HEK293 (cell line): ENCODE data around the gene UQCC2.

Experiments
- KLF7 ChIP-seq: fragments of 450-650 bp; formaldehyde crosslinking; IDR thresholded peaks from 2 replicates; pipeline ENCODE4 v1.5.1; 2016; ENCODE audit warnings: missing biosample characterization, missing genetic modification characterization, borderline replicate concordance
- PBX3 ChIP-seq: sonication (generic); formaldehyde crosslinking; IDR thresholded peaks from 2 replicates; pipeline ENCODE4 v1.8.1; 2022; ENCODE audit warnings: mild to moderate bottlenecking, moderate library complexity, missing genetic modification reagents
- PRDM2 ChIP-seq: fragments of 450-650 bp; formaldehyde crosslinking; IDR thresholded peaks from 2 replicates; pipeline ENCODE4 v1.5.1; 2016; ENCODE audit warnings: missing biosample characterization, missing genetic modification characterization, borderline replicate concordance
- ZBTB44 ChIP-seq: fragments of 450-650 bp; IDR thresholded peaks from 2 replicates; pipeline ENCODE4 v1.5.1; 2018; ENCODE audit warnings: missing biosample characterization, mild to moderate bottlenecking, missing genetic modification characterization
- ZFP41 ChIP-seq: fragments of 450-650 bp; formaldehyde crosslinking; IDR thresholded peaks from 2 replicates; pipeline ENCODE4 v1.5.1; 2016; ENCODE audit warnings: missing biosample characterization, missing genetic modification characterization, borderline replicate concordance
- ZNF202 ChIP-seq: fragments of 450-650 bp; formaldehyde crosslinking; IDR thresholded peaks from 2 replicates; pipeline ENCODE4 v1.5.1; 2016; ENCODE audit warnings: missing biosample characterization, missing genetic modification characterization, borderline replicate concordance
- ZNF214 ChIP-seq: fragments of 450-650 bp; formaldehyde crosslinking; IDR thresholded peaks from 2 replicates; pipeline ENCODE4 v1.5.1; 2017; ENCODE audit warnings: missing biosample characterization, mild to moderate bottlenecking, missing genetic modification characterization, borderline replicate concordance
- ZNF274 ChIP-seq, 2 experiments: fragments of 200-500 bp in 1 of 2; fragments of 450-650 bp in 1 of 2; sonication (Bioruptor generic) in 1 of 2; formaldehyde crosslinking in 1 of 2; IDR thresholded peaks; 2 replicates each; pipeline versions ENCODE4 v1.5.1 to v1.6.1; 2014 to 2016; ENCODE audit warnings: borderline replicate concordance in 1 of 2, inconsistent platforms in 1 of 2, low read length in 1 of 2, missing biosample characterization in 1 of 2, missing genetic modification characterization in 1 of 2
- ZNF280C ChIP-seq: fragments of 450-650 bp; formaldehyde crosslinking; IDR thresholded peaks from 2 replicates; pipeline ENCODE4 v1.5.1; 2016; ENCODE audit warnings: missing biosample characterization, missing genetic modification characterization
- ZNF280D ChIP-seq: fragments of 450-650 bp; formaldehyde crosslinking; IDR thresholded peaks from 2 replicates; pipeline ENCODE4 v1.5.1; 2016; ENCODE audit warnings: missing biosample characterization, missing genetic modification characterization
- ZNF488 ChIP-seq: fragments of 450-650 bp; formaldehyde crosslinking; IDR thresholded peaks from 2 replicates; pipeline ENCODE4 v1.5.1; 2016; ENCODE audit warnings: missing biosample characterization, missing genetic modification characterization
- ZNF514 ChIP-seq: fragments of 450-650 bp; formaldehyde crosslinking; IDR thresholded peaks from 2 replicates; pipeline ENCODE4 v1.5.1; 2016; ENCODE audit warnings: missing biosample characterization, missing genetic modification characterization
- ZNF518A ChIP-seq: fragments of 450-650 bp; formaldehyde crosslinking; conservative IDR thresholded peaks from 2 replicates; pipeline ENCODE4 v1.5.1; 2016; ENCODE audit warnings: low read depth, missing biosample characterization, missing genetic modification characterization
- ZNF555 ChIP-seq: fragments of 450-650 bp; formaldehyde crosslinking; conservative IDR thresholded peaks from 2 replicates; pipeline ENCODE4 v1.5.1; 2017; ENCODE audit warnings: missing biosample characterization, mild to moderate bottlenecking, missing genetic modification characterization, inconsistent platforms
- ZNF560 ChIP-seq: fragments of 450-650 bp; formaldehyde crosslinking; IDR thresholded peaks from 2 replicates; pipeline ENCODE4 v1.5.1; 2017; ENCODE audit warnings: missing biosample characterization, missing genetic modification characterization, borderline replicate concordance

The UQCC2 gene

GRCh38 chr6:33755070-33755869, 43.8 kb upstream of the UQCC2 start (continued):
- TF ChIP-seq PBX3 (CRISPR knock-in tag) (no peak), ZNF488 (tag by site-specific recombination) (no peak), ZNF514 (tag by site-specific recombination) (no peak), ZNF280D (tag by site-specific recombination) (no peak), ZNF280C (tag by site-specific recombination) (no peak), ZNF555 (no peak), ZFP41 (tag by site-specific recombination) (no peak), ZNF560 (tag by site-specific recombination) (no peak), ZBTB44 (tag by site-specific recombination) (peak; percentile 88; the same call in 1 of the 2 replicates), ZNF214 (tag by site-specific recombination) (no peak), ZNF202 (tag by site-specific recombination) (no peak), KLF7 (peak; percentile 65; the same call in 1 of the 2 replicates), ZNF518A (tag by site-specific recombination) (no peak), ZNF274 (IDR thresholded peaks at IDR 0.05; ENCODE audit: low read length) (no peak), ZNF274 (tag by site-specific recombination; IDR thresholded peaks at IDR 0.05; ENCODE audit: borderline replicate concordance) (no peak), PRDM2 (tag by site-specific recombination) (no peak)
